ENCODE results near the gene CX3CL1. TPM values are rescaled to one million over a fixed set of nuclear protein-coding genes. Genes with fewer than 3 reads are reported as not detected.
"Not testable (repeated sequence)": the region's sequence is repeated elsewhere in the genome, so short reads cannot be mapped to it uniquely, and the experiment has no call there.

The CX3CL1 gene
- 13.3 and 58.0 TPM in 2 replicates for total RNA-seq

DNA sequence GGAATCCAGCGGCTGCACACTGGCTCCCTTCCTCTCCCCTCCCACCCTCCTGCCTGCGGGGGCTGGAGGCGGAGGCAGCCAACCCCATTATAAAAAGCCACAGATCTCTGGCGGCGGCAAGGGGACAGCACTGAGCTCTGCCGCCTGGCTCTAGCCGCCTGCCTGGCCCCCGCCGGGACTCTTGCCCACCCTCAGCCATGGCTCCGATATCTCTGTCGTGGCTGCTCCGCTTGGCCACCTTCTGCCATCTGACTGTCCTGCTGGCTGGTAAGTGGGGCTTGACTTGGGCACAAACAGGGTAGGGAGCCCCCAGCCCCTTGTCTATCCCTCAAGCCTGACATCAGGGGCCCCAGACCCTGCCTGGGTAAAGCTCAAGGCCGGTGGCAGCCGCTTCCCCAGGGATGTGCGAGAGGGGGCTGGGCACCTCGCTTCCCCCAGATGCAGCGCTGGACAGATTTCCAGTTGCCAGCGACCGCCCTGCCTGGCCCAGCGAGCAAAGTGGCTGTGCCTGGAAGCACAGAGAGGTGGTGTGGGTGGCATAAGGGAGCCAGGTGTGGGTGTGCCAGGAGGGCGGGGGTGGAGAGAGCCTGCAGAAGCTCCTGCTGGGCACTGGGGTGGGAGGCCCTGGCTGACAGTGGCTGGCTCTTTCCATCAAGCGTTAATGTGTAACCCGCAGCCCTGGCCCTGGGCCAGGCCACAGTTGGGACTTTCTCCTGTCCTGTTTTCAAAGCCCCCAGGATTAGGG lies at the start of gene CX3CL1:
Gene CX3CL1, plus strand, starts transcription at position 119 of the 745 bp plus-strand sequence. Its CDS starts 79 bp downstream, at position 198.
- no peak for DNase-seq (ENCODE audit: extremely low read depth, low read depth, low spot score)

DNA sequence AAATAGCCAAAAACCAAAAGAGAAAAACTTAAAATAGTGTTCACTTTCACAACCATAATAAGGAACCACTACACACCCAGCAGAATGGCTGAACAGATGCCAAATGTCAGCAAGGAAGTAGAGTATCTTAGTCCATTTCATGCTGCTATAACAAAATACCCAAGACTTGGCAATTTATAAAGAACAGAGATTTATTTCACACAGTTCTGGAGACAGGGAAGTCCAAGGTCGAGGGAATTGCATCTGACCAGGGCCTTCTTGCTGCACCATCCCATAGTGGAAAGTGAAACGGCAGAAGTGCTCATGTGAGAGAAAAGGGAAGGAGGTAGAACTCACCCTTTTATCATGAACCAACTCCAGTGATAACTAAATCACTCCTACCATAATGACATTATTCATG lies 47.5 kb upstream of the CX3CL1 start:
- no peak for DNase-seq (ENCODE audit: extremely low read depth, low read depth, low spot score)

- no peak for DNase-seq (ENCODE audit: extremely low read depth, low read depth, low spot score)
These were observed 46.8 kb upstream of the CX3CL1 start for GRCh38 chr16:57325458-57325857.

- DNase-seq (ENCODE audit: extremely low read depth, low read depth, low spot score), result no peak
These were observed 42.5 kb upstream of the CX3CL1 start for GRCh38 chr16:57329718-57330327.

GRCh38 chr16:57331355-57331754 lies 40.9 kb upstream of the CX3CL1 start:
- DNase-seq (ENCODE audit: extremely low read depth, low read depth, low spot score), result no peak

- no peak for DNase-seq (ENCODE audit: extremely low read depth, low read depth, low spot score)
These were observed 38.9 kb upstream of the CX3CL1 start for GRCh38 chr16:57333402-57333801.

- DNase-seq (ENCODE audit: extremely low read depth, low read depth, low spot score), result no peak
These were observed 36.9 kb upstream of the CX3CL1 start for GRCh38 chr16:57335366-57335765.

DNA sequence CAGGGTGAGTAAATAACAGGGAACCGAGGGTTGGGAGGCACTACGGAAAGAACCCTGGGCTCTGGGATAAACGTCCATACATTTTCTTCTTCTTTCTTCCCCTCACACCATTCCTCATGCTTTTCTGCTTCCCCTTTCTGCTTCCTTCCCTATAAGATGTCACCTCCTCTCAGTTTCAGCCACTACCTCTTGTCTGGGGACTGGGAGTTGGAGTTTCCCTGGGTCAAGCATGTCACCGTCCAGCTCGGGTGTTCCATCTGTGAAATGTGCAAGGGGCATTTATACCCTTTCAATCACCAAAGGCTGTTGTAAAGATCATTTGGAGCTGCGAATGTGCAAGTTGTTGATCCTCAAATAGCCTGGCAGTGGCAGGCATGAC lies 31.2 kb upstream of the CX3CL1 start:
- no peak for DNase-seq (ENCODE audit: extremely low read depth, low read depth, low spot score)

- DNase-seq (ENCODE audit: extremely low read depth, low read depth, low spot score), result no peak
These were observed 30.6 kb upstream of the CX3CL1 start for GRCh38 chr16:57341441-57342303.

- not testable (repeated sequence) for DNase-seq (ENCODE audit: extremely low read depth, low read depth, low spot score)
These were observed 29.7 kb upstream of the CX3CL1 start for GRCh38 chr16:57342606-57343005.

DNA sequence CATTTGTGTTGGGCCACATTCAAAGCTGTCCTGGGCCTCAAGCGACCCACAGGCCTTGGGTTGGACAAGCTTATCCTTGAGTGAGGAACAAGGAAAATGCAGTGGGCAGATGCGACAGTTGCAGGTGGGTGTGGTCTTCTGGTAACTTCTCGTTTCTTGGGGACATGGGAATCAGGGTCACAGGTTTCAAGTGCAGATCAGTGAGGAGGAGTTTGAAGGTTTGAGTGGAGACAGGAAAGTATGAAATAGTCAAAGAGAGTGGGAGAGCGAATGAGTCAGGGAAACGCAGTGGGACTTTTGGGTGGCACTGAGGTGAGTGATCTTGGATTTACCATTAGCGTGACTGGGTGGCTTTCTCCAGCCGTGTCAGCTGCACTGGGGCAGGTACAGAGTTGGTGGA lies 29.1 kb upstream of the CX3CL1 start:
- DNase-seq (ENCODE audit: extremely low read depth, low read depth, low spot score), result no peak

DNA sequence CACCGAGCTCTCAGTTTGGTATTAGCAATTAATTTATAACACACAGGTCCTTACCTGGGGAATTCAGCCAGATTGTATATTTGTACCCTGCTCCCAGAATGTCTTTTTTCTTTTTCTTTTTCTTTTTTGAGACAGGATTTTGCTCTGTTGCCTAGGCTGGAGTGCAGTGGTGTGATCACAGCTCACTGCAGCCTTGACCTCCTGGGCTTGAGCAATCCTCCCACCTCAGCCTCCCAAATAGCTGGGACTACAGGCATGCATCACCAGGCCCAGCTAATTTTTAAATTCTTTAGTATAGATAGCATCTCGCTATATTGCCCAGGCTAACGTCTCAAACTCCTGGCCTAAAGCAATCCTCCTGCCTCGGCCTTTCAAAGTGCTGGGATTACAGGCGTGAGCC lies 28.2 kb upstream of the CX3CL1 start:
- DNase-seq (ENCODE audit: extremely low read depth, low read depth, low spot score), result not testable (repeated sequence)

DNA sequence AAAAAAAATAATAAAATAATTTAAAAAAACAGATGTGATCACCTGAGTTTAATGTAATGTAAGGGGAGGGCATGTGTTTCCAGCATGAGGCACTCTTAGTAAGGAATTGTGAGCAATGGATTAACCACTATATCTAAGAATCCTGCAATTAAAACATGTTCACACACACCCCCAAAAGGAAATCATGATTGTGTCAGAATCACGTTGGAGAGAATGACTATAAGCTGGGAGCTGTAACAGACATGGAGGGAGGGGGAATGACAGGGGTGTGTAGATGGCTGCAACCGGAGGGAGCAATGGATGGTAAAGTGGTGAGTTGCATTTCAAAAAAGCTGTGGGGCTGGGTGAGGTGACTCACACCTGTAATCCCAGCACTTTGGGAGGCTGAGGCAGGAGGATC lies 27.3 kb upstream of the CX3CL1 start:
- no peak for DNase-seq (ENCODE audit: extremely low read depth, low read depth, low spot score)

DNA sequence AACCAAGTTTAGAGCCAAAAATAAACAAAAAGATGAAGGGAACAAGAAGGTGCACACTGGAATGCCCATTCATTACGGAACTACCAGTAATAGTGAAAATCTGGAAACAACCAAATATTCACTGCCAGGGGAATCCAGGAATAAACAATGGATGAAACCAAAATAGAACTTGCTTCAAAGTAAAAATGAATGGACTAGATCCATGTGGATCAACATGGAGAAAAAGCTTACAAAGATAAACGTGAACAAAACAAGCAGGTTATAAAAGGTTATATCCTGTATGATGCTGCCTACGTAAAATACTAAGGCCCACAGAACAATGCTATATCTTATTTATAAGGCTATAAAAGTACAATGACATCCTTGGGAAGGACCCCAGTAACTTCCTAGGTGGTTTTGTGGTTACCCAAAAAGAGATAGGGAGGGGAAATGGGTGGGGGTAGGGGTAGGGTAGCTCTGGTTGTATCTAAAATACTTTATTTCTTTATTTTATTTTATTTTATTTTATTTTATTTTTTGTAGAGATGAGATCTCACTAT lies 26.6 kb upstream of the CX3CL1 start:
- no peak for DNase-seq (ENCODE audit: extremely low read depth, low read depth, low spot score)

DNA sequence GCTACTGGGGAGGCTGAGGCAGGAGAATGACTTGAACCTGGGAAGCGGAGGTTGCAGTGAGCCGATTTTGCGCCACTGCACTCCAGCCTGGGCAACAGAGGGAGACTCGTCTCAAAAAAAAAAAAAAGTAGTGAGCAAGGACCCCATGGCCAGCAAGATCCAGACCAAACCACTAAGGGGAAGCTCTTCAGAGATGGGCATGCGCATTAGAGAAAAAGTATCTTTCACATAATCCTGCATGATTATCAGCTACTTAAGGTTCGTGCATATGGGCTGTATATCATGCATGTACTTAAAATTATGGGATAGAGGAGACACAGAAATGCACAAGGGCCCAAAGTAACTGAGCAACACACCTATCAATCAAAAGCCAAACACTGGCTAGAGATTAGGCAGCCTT lies 24.4 kb upstream of the CX3CL1 start:
- no peak for DNase-seq (ENCODE audit: extremely low read depth, low read depth, low spot score)

GRCh38 chr16:57348327-57348726 lies 24.0 kb upstream of the CX3CL1 start:
- DNase-seq (ENCODE audit: extremely low read depth, low read depth, low spot score), result no peak

- no peak for DNase-seq (ENCODE audit: extremely low read depth, low read depth, low spot score)
These were observed 22.9 kb upstream of the CX3CL1 start for GRCh38 chr16:57349212-57350031.

DNA sequence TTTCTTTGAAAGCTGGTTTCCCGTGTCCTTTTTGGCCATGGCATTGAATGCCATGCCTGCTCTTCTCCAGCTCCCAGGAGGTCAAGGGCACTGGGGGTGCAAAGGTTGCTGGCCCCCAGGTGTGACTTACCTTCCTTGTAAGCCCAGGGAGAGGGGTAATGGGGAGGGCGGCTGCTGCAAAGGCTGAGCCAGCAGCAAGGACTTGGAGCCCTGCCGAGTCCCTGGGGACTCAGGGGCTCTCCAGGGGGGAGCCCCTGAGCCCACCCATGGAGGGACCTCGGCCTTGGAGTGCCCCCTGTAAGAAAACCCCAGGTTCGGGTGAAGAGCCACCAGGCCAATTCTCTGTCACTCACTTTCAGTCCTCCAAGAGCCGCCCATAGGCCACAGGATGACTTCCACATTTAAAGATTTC lies 19.6 kb upstream of the CX3CL1 start:
- DNase-seq (ENCODE audit: extremely low read depth, low read depth, low spot score), result no peak

DNA sequence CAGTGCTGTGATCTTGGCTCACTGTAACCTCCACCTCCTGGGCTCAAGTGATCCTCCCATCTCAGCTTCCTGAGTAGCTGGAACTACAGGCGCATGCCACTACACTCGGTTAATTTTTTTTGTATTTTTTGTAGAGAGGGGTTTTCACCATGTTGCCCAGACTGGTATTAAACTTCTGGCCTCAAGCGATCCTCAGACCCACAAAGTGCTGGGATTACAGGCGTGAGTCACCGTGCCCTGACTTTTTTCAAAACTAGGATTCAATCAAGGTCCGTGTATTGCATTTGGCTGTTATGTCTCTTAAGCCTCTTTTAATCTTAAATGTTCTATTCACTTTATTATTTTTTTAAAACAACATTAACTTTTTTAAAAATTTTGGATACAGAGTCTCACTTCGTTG lies 18.0 kb upstream of the CX3CL1 start:
- no peak for DNase-seq (ENCODE audit: extremely low read depth, low read depth, low spot score)

DNA sequence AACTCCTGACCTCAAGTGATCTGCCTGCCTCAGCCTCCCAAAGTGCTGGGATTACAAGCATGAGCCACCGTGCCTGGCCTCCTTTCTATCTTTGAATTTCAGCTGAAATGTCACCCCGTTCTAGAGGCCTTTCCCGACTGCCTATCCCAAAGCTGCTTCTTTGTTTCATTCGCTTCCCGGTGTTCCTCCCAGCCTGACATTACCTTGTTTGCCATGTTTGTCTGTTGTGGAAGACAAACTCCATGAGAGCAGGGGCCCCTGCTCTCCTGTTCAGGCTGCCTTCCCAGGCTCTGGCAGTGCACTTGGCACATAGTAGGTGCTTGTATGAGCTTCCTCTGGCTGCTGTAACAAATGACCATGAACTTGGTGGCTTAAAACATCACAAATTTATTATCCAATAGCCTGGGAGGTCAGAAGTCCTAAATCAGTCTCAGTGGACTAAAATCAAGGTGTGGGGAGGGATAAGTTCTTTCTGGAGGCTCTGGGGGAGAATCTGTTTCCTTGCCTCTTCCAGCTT lies 16.3 kb upstream of the CX3CL1 start:
- no peak for DNase-seq (ENCODE audit: extremely low read depth, low read depth, low spot score)
